GM18873 (cell line): Measurements from ENCODE around the gene HERC2.

Experiments
- ATAC-seq: cut with Tn5 transposase; IDR thresholded peaks from one replicate; pipeline ENCODE4 v1.9.1; 2021; ENCODE audit warnings: mild to moderate bottlenecking, moderate library complexity, moderate number of reproducible peaks; ENCODE audit not compliant: unreplicated experiment, low FRiP score

The HERC2 gene

DNA sequence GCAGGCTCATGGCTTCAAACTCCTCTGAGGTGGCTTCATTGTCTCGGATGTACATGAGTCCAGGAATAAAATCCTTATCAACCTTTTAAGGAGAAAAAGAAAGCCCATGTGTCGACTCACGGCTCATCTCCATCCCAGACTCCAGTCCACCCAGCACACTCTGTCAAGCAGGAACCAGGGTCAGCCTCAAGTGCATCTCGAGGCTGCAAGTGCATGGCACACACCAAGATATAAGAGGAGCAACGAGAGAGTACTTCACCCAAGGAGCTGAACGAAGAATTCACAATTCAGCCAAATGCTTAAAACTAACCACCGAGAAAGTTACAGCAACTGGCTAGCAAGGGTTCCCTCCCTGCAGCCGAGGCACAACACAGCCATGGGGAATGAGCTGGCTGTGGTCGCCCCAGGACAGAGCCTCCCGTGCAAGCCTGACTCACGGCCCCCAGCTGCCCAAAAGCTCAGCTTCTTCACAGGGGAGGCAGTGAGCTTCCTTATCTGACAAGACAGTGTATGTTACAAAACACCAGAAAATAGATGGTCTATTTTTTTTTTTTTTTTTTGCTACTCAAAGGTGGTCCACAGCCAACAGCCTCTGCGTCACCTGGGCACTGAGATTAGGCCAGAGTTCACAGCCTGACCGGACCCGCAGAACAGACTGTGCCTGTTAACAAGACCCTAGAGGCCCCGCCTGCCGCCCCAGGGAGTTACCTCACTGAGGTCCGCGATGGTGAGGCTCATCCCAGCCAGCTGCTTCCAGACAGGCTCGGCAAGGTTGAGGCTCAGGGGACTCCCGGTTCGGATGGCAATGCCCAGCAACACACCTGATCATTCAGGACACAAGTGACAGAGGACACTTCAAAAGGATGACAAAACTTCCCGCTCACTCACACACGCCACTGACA lies 207.0 kb downstream of the HERC2 start:
- ATAC-seq, result no peak

- no peak for ATAC-seq
These were observed 207.9 kb downstream of the HERC2 start for GRCh38 chr15:28114114-28114455.

DNA sequence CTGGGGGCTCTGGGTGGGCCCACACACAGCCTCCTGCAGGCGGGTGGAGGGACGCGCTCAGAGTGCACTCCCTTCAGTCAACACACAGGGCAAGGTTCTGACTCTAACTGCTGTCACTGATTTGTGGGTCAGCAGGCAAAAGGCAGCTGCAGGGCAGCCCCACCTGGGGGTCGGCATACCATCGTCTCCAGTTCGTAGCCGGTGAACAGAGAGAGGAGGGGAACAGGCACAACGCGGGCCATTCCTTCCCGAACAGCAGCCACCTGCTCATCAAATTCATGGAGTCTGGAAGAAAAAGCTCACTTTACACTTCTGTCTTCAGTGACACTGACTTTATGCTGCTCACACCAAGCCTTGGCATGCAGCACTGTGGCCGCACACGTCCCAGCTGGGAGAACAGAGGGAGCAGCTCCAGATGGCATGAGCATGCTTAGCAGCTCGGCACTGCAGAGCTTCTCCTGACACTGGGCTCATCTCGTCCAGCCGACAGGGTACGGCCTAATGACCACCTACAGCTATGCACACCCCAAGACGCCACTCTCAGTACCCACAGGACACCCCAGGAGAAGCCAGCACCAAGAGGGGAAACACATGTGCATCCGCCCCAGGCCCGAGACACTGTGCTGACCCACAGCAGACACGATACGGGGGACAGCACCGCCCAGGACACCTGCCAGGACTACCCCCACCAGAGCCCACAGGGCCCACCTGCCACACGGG lies 208.4 kb downstream of the HERC2 start:
- no peak for ATAC-seq

- ATAC-seq, result no peak
These were observed 209.0 kb downstream of the HERC2 start for GRCh38 chr15:28112962-28113361.

- ATAC-seq, result no peak
These were observed 209.7 kb downstream of the HERC2 start for GRCh38 chr15:28112101-28112760.

GRCh38 chr15:28111543-28111942 lies 210.4 kb downstream of the HERC2 start:
- no peak for ATAC-seq

- no peak for ATAC-seq
These were observed 211.5 kb downstream of the HERC2 start for GRCh38 chr15:28110481-28110881.

GRCh38 chr15:28109626-28110455 lies 212.1 kb downstream of the HERC2 start:
- no peak for ATAC-seq

- no peak for ATAC-seq
These were observed 214.1 kb downstream of the HERC2 start for GRCh38 chr15:28107904-28108275.

DNA sequence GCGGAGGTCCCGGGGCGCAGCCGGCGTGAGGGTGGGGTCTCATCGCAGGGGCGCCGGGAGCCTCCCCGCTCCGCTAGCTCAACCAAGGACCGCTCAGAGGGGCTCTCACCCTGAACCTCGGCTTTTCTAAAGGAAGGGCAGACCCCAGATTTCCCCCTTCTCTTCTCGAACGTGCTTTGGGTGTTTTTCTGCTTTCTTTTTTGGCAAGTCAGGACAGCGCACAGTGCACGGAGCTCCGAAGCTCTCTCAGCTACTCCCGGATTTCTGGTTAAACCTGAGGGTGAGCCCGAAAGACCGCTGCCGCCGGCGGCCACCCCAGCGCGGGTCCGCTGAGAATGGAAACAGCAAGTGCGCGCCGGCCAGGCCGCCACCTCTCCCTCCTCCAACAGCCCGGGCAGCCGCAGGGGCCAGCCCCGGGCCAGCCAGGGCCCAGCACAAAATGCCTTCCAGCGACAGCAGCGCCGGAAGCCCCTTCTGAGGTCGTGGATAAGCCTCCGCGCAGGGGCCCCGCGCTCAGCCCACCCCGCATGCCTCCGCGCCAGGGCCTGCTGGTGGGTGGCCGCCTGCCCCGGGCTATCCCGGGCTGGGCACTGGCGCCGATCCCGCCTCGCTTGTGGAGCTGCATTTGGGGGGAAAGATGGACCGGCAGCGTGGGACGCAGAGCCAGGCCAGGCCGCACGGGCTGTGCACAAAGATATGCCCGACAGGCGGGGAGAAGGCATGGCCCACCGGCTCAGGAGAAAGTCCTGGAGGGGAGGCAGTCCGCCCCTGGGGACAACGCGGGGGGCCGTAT lies 214.7 kb downstream of the HERC2 start:
- no peak for ATAC-seq

DNA sequence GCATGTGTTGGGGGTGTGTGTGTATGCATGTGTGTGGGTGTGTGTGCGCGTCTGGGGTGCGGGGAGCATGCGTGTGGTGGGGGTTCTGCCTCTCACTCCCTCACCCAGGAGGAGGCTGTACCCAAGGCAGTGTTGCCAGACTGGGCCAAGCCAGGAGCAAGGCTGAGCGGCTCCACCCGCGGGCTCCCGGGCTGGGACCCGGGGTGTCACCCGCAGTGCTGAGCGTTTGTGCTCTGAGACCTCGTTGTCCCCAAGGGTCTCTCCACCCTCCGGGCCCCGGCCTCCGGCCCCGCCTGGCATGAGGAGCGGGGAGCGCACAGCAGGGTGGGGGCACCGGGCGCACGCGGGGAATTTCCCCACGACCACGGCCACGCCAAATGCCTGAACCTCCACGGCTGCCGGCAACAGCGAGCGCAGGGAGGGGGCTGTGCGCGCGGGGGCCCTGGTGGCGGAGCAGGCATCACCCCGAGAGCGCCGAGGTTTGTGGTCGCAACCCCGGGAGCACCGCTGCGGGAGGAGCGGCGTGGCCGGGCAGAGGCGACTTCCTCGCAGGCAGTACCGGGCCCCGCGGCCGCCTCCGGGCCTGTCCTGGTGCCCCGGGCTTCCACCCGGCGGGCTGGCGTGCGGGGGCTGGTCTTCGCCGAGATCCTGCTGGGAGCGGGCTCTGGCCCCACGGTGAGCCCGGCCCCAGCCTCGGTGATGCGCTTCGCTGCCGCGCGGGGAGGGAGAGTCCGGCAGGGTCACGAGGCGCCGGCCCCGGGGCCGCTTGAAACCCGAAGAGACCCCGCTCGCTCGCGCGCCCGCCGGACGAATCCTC lies 215.5 kb downstream of the HERC2 start:
- no peak for ATAC-seq

GRCh38 chr15:28105793-28106192 lies 216.2 kb downstream of the HERC2 start:
- no peak for ATAC-seq

DNA sequence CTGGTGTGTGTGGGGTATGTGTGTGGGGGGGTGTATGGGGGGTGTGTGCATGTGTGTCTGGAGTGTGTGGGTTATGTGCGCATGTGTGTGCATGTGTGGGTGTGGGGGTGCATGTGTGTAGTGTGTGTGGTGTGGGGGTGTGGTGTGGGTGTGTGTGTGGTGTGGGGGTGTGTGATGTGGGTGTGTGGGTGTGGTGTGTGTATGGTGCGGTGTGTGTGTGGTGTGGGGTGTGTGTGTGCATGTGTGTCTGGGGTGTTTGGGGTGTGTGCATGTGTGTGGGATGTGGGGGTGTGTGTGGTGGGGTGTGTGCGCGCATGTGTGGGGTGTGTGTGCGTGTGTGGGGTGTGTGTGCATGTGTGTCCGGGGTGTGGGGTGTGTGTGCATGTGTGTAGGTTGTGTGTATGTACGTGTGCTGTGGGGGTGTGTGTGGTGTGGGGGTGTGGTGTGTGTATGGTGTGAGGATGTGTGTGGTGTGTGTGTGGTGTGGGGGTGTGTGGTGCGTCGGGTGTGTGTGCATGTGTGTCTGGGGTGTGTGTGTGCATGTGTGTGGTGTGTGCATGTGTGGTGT lies 216.7 kb downstream of the HERC2 start:
- no peak for ATAC-seq

DNA sequence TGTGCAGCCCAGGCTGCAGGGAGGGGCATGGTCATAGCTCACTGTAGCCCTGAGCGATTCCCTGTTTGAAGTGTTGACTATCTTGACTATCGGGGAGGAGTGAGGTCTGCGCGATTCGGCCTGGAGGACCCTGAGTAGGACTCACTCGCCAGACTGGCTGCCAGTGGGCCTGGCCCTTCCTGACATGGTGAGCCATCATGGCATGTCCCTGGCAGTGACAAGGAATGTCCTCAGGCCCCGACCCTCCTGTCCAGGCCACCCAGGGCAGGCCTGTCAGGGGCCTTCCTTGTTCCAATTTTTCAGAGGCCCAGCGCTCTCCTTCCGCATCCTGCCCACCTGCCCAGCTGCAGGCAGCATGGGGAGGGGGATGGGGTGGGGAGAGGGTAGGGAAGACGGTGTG lies 217.7 kb downstream of the HERC2 start:
- no peak for ATAC-seq

- ATAC-seq, result no peak
These were observed 218.1 kb downstream of the HERC2 start for GRCh38 chr15:28103831-28104230.

DNA sequence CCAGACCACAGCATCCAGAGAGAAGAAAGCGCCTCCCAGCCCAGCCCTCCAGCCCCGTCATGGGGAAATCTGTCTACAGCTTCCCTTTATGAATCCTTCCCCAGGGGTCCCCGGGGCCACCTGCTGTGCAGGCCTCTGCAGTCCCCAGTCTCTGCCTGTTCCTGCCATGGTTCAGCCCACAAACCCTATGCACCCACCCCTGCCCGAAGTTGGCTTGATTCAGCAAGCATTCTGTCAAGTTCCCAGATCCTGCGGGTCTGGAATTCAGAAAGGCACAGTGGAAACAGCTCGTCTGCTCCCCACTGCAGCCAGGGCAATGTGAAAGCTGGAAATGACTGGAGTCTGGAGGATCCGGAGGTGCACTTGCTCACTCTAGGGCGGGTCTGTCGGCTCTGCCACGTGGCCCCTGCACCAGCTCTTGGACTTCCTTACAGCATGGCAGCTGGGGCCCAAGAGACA lies 220.0 kb downstream of the HERC2 start:
- ATAC-seq, result no peak

DNA sequence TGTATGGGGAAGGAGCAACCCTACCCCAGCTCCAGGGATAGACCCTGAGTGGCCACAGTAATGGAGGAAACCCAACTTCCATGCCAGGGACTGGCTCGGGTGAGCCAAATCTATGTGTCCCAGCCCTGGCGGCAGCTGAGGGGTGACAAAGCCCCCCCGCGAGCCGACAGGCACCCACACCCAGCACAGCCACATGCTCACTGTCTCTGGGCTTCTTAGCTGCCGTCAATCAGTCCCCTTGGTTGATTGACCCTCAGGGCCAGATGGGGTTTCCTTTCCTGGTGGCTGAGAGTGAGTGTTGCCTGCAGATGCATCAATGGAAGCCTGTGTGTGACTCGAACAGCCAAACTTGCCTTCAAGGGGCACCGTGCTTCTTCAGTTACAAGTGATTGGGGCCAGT lies 220.8 kb downstream of the HERC2 start:
- ATAC-seq, result no peak

GRCh38 chr15:28100516-28101195 lies 221.3 kb downstream of the HERC2 start:
- ATAC-seq, result no peak
